Body of pancreas (tissue), 4 donors: ENCODE data around the gene PPP5C. TPM values are rescaled to one million over a fixed set of nuclear protein-coding genes. Genes with fewer than 3 reads are reported as not detected.

ENCODE experiments used
- ATAC-seq: fragments of 150-250 bp; one replicate; pipeline ENCODE4 v1.9.1; 2016
- DNase-seq, 4 donors: peaks; one replicate each; pipeline ENCODE4 v3.0.0-alpha.2; 2019
- H3K27ac ChIP-seq, 4 donors: fragments of 200-600 bp; sonication (generic); 1 replicate in 3 of 4; 2 replicates in 1 of 4; pipeline versions ENCODE4 v1.5.1 to v1.6.1; 2016 to 2019; ENCODE audit warnings: mild to moderate bottlenecking in 1 of 4, mixed read lengths in 1 of 4, moderate library complexity in 1 of 4
- H3K27me3 ChIP-seq, 2 donors: fragments of 200-600 bp; sonication (generic); one replicate each; pipeline ENCODE4 v1.6.0; 2016; ENCODE audit warnings: mild to moderate bottlenecking in 1 of 2
- H3K36me3 ChIP-seq, 2 donors: fragments of 200-600 bp; sonication (generic); replicated peaks in 1 of 2; 2 replicates each; pipeline ENCODE4 v1.5.1; 2016; ENCODE audit warnings: low read depth in 2 of 2; ENCODE audit not compliant: insufficient read depth in 1 of 2
- H3K4me1 ChIP-seq: fragments of 200-600 bp; sonication (generic); one replicate; pipeline ENCODE4 v1.6.0; 2016
- H3K4me3 ChIP-seq, 2 donors: fragments of 200-600 bp; sonication (generic); 1 replicate in 1 of 2; 2 replicates in 1 of 2; pipeline ENCODE4 v1.5.1; 2016 to 2019
- H3K9me3 ChIP-seq, 3 donors: fragments of 200-600 bp; sonication (generic); 1 replicate in 2 of 3; 2 replicates in 1 of 3; pipeline ENCODE4 v1.5.1; 2016
- POLR2A ChIP-seq, 3 donors: fragments of 450-650 bp; IDR thresholded peaks; one replicate each; pipeline ENCODE4 v1.6.1; 2016; ENCODE audit warnings: antibody characterized with exemption in 3 of 3, mild to moderate bottlenecking in 2 of 3
- WGBS, 2 donors: methylation state at CpG; one replicate each; pipeline ENCODE4 v1.1.5; 2017; 5-methylcytosine and 5-hydroxymethylcytosine counted together
- intact Hi-C: fragments of 100-400 bp; cut with DNase I; formaldehyde crosslinking; loops from one replicate; pipeline ENCODE4 v1.15.1; 2023
- total RNA-seq, 2 donors: library from RNA; depleted of rRNA; stranded (reverse); fragments of >200 nt; gene quantifications; one replicate each; pipeline ENCODE4 v1.1.0, GENCODE V29; 2016
- TF ChIP-seq, protein P1 (sequence below), 7 experiments: fragments of 450-650 bp in 4 of 7; fragments of 200-600 bp in 3 of 7; sonication (generic) in 3 of 7; IDR thresholded peaks; one replicate each; pipeline ENCODE4 v1.5.1; 2016 to 2019; ENCODE audit warnings: antibody characterized with exemption in 7 of 7

The PPP5C gene
- total RNA-seq, 2 donors from 2014 or later: 31.1 to 77.5 TPM

DNA sequence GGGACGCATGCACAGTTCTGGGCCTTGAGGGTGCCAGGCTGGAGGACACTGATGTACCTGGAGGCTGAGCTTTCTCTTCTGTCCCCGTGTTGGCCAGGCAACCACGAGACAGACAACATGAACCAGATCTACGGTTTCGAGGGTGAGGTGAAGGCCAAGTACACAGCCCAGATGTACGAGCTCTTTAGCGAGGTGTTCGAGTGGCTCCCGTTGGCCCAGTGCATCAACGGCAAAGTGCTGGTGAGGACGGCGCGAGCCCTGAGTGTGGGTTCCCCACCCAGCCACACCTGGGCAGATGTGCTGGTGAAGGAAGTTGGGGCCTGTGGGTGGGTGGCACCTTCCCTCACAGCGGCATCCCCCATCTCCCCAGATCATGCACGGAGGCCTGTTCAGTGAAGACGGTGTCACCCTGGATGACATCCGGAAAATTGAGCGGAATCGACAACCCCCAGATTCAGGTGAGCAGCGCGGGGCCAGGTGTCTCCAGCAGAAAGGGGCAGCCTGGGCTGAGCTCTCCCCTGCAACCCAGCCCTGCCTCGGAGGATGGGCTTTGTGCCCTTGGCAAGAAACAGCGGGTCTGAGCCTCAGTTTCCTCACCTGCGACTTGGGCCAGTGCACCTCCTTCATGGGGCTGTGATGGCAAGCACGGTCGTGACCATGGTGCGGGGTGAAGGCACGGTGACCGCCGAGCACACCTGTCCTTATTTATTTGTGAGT lies 40.3 kb downstream of the PPP5C start:
- Histone ChIP-seq H3K9me3 (no peaks in the 10 kb centered on the region), H3K4me1 (peaks cover 8% of the 10 kb centered on the region), H3K27ac (no peak overlapping the region), H3K27me3 (no peaks in the 10 kb centered on the region), H3K4me3 (no peak overlapping the region), H3K36me3 (peaks cover 0 to 22% of the 10 kb centered on the region in 2 donors)
- ATAC-seq: no peak
- 94% methylated on average over 30 of the region's 30 CpGs; no CpG with 5 or more reads in 1 of the 2 donors for WGBS, 2 donors
- DNase-seq: peak in 1 of 4 donors; percentile 8
- intact Hi-C loops: no loop called here
- TF ChIP-seq POLR2A (IDR thresholded peaks at IDR 0.05): no peak
- TF ChIP-seq, protein P1, sequence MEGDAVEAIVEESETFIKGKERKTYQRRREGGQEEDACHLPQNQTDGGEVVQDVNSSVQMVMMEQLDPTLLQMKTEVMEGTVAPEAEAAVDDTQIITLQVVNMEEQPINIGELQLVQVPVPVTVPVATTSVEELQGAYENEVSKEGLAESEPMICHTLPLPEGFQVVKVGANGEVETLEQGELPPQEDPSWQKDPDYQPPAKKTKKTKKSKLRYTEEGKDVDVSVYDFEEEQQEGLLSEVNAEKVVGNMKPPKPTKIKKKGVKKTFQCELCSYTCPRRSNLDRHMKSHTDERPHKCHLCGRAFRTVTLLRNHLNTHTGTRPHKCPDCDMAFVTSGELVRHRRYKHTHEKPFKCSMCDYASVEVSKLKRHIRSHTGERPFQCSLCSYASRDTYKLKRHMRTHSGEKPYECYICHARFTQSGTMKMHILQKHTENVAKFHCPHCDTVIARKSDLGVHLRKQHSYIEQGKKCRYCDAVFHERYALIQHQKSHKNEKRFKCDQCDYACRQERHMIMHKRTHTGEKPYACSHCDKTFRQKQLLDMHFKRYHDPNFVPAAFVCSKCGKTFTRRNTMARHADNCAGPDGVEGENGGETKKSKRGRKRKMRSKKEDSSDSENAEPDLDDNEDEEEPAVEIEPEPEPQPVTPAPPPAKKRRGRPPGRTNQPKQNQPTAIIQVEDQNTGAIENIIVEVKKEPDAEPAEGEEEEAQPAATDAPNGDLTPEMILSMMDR (IDR thresholded peaks at IDR 0.05): no peak

DNA sequence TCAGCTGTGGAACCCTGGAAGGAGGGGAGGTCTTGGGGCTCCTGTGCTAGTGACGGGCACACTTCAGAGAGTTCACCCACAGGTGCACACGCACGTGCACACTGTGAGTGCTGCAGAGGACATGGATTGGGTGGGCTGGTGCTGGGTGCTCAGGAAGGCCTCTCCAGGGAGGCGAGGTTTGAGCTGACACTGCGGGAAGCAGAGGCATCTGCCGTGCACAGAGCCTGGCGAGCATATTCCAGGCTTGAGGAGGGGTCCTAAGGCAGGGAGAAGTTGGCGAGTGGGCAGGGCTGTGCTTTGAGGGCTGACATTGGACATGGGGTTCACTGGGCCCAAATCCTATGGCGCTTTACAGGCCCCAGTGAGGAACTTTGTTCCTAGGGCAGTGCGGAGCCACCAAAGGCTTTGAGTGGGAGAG lies 40.8 kb downstream of the PPP5C start:
- Histone ChIP-seq H3K4me1 (peaks cover 8% of the 10 kb centered on the region), H3K9me3 (no peaks in the 10 kb centered on the region), H3K27me3 (no peaks in the 10 kb centered on the region), H3K27ac (no peak overlapping the region), H3K36me3 (peaks cover 0 to 22% of the 10 kb centered on the region in 2 donors), H3K4me3 (no peak overlapping the region)
- ATAC-seq (no peak), DNase-seq (peak in 1 of 4 donors; percentile 5)
- intact Hi-C loops: no loop called here
- 89 to 93% methylated on average over 3 to 10 of the region's 10 CpGs for WGBS, 2 donors
- TF ChIP-seq, protein P1 (IDR thresholded peaks at IDR 0.05): no peak
- no peak for TF ChIP-seq POLR2A (IDR thresholded peaks at IDR 0.05)

DNA sequence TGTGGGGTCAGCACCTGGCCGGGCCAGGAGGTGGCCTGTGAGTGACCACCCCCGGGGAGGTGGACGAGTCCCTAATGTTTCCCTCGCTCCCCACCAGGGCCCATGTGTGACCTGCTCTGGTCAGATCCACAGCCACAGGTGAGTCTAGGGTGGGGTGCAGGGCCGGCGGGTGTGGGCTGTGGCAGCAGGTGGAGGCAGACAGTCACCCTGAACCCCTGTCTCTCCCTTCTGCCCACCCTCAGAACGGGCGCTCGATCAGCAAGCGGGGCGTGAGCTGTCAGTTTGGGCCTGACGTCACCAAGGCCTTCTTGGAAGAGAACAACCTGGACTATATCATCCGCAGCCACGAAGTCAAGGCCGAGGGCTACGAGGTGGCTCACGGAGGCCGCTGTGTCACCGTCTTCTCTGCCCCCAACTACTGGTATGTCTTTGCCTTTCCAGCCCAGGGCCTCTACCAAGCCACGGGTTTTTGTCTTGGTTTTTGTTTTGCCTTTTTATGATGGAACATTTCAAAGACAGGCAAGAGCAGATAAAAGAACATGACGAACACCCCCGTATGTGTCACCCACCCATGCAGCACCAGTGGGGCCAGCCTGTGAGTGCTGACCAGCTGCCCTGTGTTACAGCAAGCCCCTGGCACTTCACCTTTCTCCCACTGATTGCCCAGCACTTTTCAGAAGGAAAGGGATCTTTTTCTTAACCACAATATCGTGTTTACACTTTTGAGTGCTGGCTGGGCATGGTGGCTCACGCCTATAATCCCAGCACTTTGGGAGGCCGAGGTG lies 41.6 kb downstream of the PPP5C start:
- no peak for DNase-seq
- no peak for ATAC-seq
- H3K36me3 ChIP-seq: peaks cover 0 to 22% of the 10 kb centered on the region in 2 donors
- peaks cover 8% of the 10 kb centered on the region for H3K4me1 ChIP-seq
- intact Hi-C loops: no loop called here
- no peaks in the 10 kb centered on the region for H3K27me3 ChIP-seq
- TF ChIP-seq POLR2A (IDR thresholded peaks at IDR 0.05): no peak
- TF ChIP-seq, protein P1 (IDR thresholded peaks at IDR 0.05): no peak
- WGBS, 2 donors: 90% methylated on average over 13 to 25 of the region's 25 CpGs
- no peak overlapping the region for H3K27ac ChIP-seq
- H3K9me3 ChIP-seq: no peaks in the 10 kb centered on the region
- H3K4me3 ChIP-seq: no peak overlapping the region

DNA sequence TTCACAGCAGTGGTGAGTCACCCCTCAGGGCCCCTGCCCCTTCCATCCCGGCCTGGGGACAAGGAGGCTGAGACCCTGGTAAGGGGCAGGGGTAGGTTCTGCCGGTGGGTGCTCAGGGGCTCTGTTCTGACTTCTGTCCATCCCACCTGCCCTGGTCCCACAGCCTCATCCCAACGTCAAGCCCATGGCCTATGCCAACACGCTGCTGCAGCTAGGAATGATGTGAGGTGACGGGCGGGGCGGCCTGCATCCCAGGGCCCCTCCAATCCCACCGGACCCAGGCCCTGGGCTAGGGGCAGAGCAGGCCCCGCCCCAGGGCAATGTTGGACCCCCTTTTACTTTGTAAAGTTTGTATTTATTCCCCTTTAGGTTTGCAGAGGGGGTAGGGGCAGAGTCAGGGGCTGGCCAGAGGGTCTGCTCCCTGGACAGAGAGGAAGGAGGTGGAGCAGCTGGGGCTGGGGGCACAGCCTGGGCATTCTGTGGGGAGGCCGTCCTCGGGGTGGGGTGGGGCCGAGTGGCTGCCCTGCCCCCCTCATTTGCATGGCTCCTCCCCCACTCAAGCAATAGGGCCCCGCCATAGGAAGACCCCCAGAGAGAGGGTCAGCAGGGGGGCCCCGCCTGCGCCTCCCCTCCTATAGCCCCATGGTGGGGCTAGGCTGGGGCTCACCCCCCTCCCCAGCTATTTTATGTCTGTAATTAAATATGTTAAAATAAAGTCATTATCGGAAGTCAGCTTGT lies 43.4 kb downstream of the PPP5C start:
- TF ChIP-seq, protein P1 (IDR thresholded peaks at IDR 0.05): no peak
- TF ChIP-seq POLR2A (IDR thresholded peaks at IDR 0.05): no peak
- no peak for DNase-seq
- 93 to 94% methylated on average over 9 to 14 of the region's 16 CpGs for WGBS, 2 donors
- no peak for ATAC-seq
- Histone ChIP-seq H3K36me3 (peaks cover 0 to 20% of the 10 kb centered on the region in 2 donors), H3K27me3 (no peaks in the 10 kb centered on the region), H3K9me3 (no peaks in the 10 kb centered on the region), H3K27ac (no peak overlapping the region), H3K4me3 (no peak overlapping the region), H3K4me1 (no peaks in the 10 kb centered on the region)
- intact Hi-C loops: loop anchor here (10.0 kb wide), 1 partner anchor 105 kb away; no protein-coding TSS in a partner anchor
